ENCODE results near the gene KPNA3. TPM values are rescaled to one million over a fixed set of nuclear protein-coding genes. Genes with fewer than 3 reads are reported as not detected.

Gene KPNA3
- total and polyA plus RNA-seq, 11 donors: 21.7 to 104 (median 50.2) TPM

GRCh38 chr13:49652355-49653305 is 139.9 kb downstream of the KPNA3 start:
- Histone ChIP-seq H3K27me3 (no peaks in the 10 kb centered on the region), H3K9me3 (no peaks in the 10 kb centered on the region), H3K27ac (no peak overlapping the region), H3K4me1 (peaks cover 0 to 4% (median 0%) of the 10 kb centered on the region in 12 donors), H3K36me3 (no peaks in the 10 kb centered on the region), H3K4me3 (no peak overlapping the region)
- WGBS, 4 donors: 49 to 65% (median 58%) methylated on average over 14 to 16 of the region's 16 CpGs
- DNase-seq (no peak), ATAC-seq (peak; percentile 21 to 67 (median 62))
- no peak for TF ChIP-seq POLR2A (IDR thresholded peaks at IDR 0.05)
- TF ChIP-seq, protein P1, sequence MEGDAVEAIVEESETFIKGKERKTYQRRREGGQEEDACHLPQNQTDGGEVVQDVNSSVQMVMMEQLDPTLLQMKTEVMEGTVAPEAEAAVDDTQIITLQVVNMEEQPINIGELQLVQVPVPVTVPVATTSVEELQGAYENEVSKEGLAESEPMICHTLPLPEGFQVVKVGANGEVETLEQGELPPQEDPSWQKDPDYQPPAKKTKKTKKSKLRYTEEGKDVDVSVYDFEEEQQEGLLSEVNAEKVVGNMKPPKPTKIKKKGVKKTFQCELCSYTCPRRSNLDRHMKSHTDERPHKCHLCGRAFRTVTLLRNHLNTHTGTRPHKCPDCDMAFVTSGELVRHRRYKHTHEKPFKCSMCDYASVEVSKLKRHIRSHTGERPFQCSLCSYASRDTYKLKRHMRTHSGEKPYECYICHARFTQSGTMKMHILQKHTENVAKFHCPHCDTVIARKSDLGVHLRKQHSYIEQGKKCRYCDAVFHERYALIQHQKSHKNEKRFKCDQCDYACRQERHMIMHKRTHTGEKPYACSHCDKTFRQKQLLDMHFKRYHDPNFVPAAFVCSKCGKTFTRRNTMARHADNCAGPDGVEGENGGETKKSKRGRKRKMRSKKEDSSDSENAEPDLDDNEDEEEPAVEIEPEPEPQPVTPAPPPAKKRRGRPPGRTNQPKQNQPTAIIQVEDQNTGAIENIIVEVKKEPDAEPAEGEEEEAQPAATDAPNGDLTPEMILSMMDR (IDR thresholded peaks at IDR 0.05): peak in 11 of 12 donors; percentile 13 to 58 (median 47)
- intact Hi-C loops (cut with DNase I): loop anchor here in 6 of 10 donors (2.0 to 10.0 kb wide), 3 partner anchors 192 to 196 kb away; no protein-coding TSS in a partner anchor

GRCh38 chr13:49651570-49652354 is 140.7 kb downstream of the KPNA3 start:
- ATAC-seq (no peak), DNase-seq (no peak)
- Histone ChIP-seq H3K27me3 (no peaks in the 10 kb centered on the region), H3K4me1 (peaks cover 0 to 4% (median 0%) of the 10 kb centered on the region in 12 donors), H3K9me3 (no peaks in the 10 kb centered on the region), H3K27ac (no peak overlapping the region), H3K36me3 (no peaks in the 10 kb centered on the region), H3K4me3 (no peak overlapping the region)
- TF ChIP-seq POLR2A (IDR thresholded peaks at IDR 0.05): no peak
- TF ChIP-seq, protein P1 (IDR thresholded peaks at IDR 0.05): no peak
- WGBS, 4 donors: 86 to 96% (median 89%) methylated on average over 16 to 17 of the region's 17 CpGs
- intact Hi-C loops (cut with DNase I): loop anchor here in 6 of 10 donors (2.0 to 10.0 kb wide), 3 partner anchors 193 to 197 kb away; no protein-coding TSS in a partner anchor

DNA sequence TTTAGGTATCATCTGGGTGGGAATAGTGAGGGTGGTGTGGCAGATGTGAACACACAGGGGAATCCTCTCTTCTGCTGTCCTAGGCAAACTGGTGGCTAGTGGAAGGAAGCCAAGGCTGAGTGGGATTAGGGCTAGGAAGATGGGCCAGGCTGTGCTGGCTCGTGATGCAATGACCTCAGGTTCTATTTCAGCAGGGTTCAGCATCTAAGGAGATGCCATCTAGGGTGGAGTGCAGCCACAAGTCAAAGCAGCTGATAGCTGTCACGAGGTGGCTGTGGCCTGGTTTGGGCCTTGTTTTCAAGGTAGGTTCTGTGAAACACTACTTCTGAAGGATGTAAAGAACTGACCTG is 142.5 kb downstream of the KPNA3 start:
- 70 to 83% (median 77%) methylated on average over 2 of the region's 2 CpGs for WGBS, 4 donors
- no peak for ATAC-seq
- Histone ChIP-seq H3K9me3 (no peaks in the 10 kb centered on the region), H3K4me3 (no peak overlapping the region), H3K36me3 (no peaks in the 10 kb centered on the region), H3K4me1 (peaks cover 0 to 11% (median 0%) of the 10 kb centered on the region in 12 donors), H3K27ac (no peak overlapping the region), H3K27me3 (no peaks in the 10 kb centered on the region)
- DNase-seq: no peak
- intact Hi-C loops (cut with DNase I): loop anchor here in 6 of 10 donors (2.0 to 10.0 kb wide), 3 partner anchors 195 to 199 kb away; no protein-coding TSS in a partner anchor
- TF ChIP-seq POLR2A (IDR thresholded peaks at IDR 0.05): no peak
- TF ChIP-seq, protein P1 (IDR thresholded peaks at IDR 0.05): no peak

Other genes starting within 250 kb of the KPNA3 start
- 10 to 100 TPM; 10.9 to 25.8 (median 17.2) TPM for gene RCBTB1, start 207.1 kb downstream of the KPNA3 start, total RNA-seq
- gene RCBTB1, start 207.1 kb downstream of the KPNA3 start, polyA plus RNA-seq: 10 to 100 TPM in 1 of 2 donors, 1 to 10 TPM in 1; 8.5 to 10.6 TPM
- 1 to 10 TPM in 1 of 9 donors, under 1 TPM in 8; 0.13 to 3.0 (median 0.30) TPM for gene ARL11, start 164.2 kb downstream of the KPNA3 start, total RNA-seq
- under 1 TPM; 0.32 to 0.34 TPM for gene ARL11, start 164.2 kb downstream of the KPNA3 start, polyA plus RNA-seq
- gene EBPL, start 101.2 kb downstream of the KPNA3 start, total RNA-seq: 10 to 100 TPM in 1 of 9 donors, 1 to 10 TPM in 8; 3.2 to 13.8 (median 5.8) TPM
- gene EBPL, start 101.2 kb downstream of the KPNA3 start, polyA plus RNA-seq: 1 to 10 TPM; 5.3 to 8.5 TPM
- gene SPRYD7, start 143.7 kb upstream of the KPNA3 start, total RNA-seq: 10 to 100 TPM in 6 of 9 donors, 1 to 10 TPM in 3; 6.3 to 14.3 (median 12.3) TPM
- gene SPRYD7, start 143.7 kb upstream of the KPNA3 start, polyA plus RNA-seq: 10 to 100 TPM; 11.8 to 14.4 TPM
- gene TRIM13, start 204.4 kb upstream of the KPNA3 start, total RNA-seq: 10 to 100 TPM; 14.6 to 26.9 (median 19.1) TPM
- gene TRIM13, start 204.4 kb upstream of the KPNA3 start, polyA plus RNA-seq: 10 to 100 TPM; 14.0 to 15.2 TPM
- gene KCNRG, start 222.8 kb upstream of the KPNA3 start, total RNA-seq: 1 to 10 TPM in 2 of 9 donors, under 1 TPM in 4, not detected in 3; 0.21 to 3.2 (median 0.48) TPM
- under 1 TPM; 0.15 to 0.29 TPM for gene KCNRG, start 222.8 kb upstream of the KPNA3 start, polyA plus RNA-seq